Mammary epithelial cell (primary cell): ENCODE measurements around the gene CYTH2.

Experiments
- CTCF ChIP-seq, 2 donors: IDR thresholded peaks in 1 of 2; conservative IDR thresholded peaks in 1 of 2; 2 replicates each; pipeline ENCODE4 v1.5.1; 2011 to 2012; ENCODE audit warnings: inconsistent platforms in 2 of 2, low read length in 2 of 2, mild to moderate bottlenecking in 2 of 2, control low read depth in 1 of 2, low read depth in 1 of 2; ENCODE audit not compliant: insufficient read depth in 1 of 2; ENCODE audit errors: extremely low read depth in 1 of 2
- EZH2 ChIP-seq: IDR thresholded peaks from 2 replicates; pipeline ENCODE4 v1.6.1; 2012; ENCODE audit warnings: low read length, inconsistent platforms, borderline replicate concordance

GRCh38 chr19:48465215-48465614 lies 4.0 kb upstream of the CYTH2 start:
- TF ChIP-seq EZH2 (no peak), CTCF (conservative IDR thresholded peaks at IDR 0.05 in 1 of 2, IDR thresholded peaks at IDR 0.05 in 1 of 2; ENCODE audit: extremely low read depth in 1 of 2, insufficient read depth in 1 of 2, low read depth in 1 of 2, low read length in 2 of 2) (no peak)
